GM21381 (cell line): ENCODE data around the gene RIN2.
"Not testable (repeated sequence)": the region's sequence is repeated elsewhere in the genome, so short reads cannot be mapped to it uniquely, and the experiment has no call there.

Experiments
- ATAC-seq: cut with Tn5 transposase; IDR thresholded peaks from one replicate; pipeline ENCODE4 v1.9.1; 2021; ENCODE audit warnings: mild to moderate bottlenecking, moderate library complexity; ENCODE audit not compliant: unreplicated experiment

The RIN2 gene

DNA sequence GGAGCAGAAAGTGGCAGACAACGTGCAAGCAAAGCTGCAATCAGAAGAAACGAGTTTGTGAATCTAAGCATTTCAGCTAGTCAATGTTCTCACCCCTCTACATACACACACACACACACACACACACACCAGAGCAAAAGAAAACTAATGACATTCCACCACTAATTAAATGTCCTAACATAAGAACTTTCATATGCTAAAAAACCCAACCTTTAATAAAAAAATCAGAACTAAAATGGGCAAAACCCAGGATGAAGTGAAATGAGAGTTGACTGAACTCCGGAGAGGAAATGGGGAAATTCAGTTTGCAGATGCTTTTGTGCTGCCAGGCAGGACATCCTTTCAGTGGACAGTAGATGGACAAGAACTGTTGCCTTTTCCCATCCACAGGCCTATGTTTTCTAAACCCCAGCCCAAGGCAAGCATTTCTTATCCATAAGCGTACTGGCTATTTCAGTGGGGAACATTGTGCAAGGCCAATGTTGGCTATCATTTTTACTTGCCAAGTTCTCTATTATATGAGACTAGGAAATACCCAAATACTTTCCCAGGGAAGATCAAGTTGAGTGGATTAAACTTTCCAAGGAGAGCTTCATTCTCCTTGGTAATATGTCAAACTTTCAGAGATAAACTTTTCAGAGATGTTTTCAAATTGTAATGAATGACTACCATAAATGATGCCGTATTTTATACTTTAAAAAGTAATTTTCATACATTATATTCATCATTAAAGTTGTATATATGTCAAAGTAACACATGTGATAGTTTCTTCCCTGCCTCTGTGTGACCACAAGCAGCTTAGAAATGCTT, 27.3 kb downstream of the RIN2 start:
- ATAC-seq: no peak

GRCh38 chr20:19785983-19786285, 27.9 kb downstream of the RIN2 start:
- no peak for ATAC-seq

DNA sequence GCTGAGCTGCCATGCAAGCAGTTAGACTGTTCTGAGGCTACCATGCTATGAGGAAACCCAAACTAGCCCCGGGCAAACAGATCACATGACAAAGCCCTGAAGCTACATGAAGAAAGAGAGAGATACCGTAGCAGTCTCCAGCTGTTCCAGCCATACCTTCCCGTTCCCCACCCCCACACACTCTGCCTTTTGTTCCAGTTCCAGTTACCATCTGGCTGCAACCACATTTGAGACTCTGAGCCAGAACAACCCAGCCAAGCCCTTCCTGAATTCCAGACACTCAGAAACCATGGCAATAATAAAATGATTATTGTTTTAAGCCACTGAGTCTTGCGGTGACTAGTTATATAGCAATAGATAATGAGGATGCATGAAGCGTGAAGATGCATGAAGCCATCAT, 28.3 kb downstream of the RIN2 start:
- ATAC-seq: no peak

GRCh38 chr20:19787366-19787765, 29.3 kb downstream of the RIN2 start:
- no peak for ATAC-seq

DNA sequence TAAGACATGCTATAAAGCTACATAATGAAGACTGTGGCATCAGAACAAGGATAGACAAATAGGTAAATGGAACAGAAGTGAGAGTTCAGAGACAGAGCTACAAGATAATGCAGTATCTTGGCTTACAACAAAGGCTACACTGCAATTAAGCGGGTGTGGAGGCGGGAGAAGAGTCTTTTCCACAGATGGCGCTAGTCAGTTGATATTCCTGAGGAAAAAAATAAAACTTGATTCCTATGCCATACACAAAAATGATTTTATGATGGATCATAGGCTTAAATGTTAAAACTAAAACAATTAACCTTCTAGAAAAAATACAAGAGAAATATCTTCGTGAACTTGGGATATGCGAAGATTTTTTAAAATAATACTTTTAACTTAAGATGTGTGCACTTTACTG, 31.0 kb downstream of the RIN2 start:
- no peak for ATAC-seq

GRCh38 chr20:19789446-19789845, 31.4 kb downstream of the RIN2 start:
- ATAC-seq: no peak

GRCh38 chr20:19791887-19792286, 33.8 kb downstream of the RIN2 start:
- ATAC-seq: no peak

GRCh38 chr20:19793716-19794115, 35.7 kb downstream of the RIN2 start:
- ATAC-seq: no peak

DNA sequence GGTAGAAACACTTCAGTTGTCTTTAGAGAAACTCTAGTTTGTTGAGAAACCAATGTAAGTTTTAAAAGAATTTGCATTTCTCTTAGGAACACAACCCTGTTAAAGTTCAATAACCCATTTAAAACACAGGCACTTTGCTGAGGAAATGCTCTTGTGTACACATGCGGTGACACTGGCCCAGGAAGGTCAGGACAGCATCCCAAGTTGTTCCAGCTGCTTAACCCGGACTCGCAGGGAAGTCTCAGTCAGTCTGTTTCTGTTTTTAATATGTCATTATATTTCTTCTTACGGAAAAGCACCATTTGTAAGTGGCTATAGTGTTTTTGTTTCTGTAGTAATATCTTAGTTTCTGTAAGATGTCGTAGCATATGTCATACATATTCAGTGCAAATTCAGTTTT, 36.9 kb downstream of the RIN2 start:
- no peak for ATAC-seq

DNA sequence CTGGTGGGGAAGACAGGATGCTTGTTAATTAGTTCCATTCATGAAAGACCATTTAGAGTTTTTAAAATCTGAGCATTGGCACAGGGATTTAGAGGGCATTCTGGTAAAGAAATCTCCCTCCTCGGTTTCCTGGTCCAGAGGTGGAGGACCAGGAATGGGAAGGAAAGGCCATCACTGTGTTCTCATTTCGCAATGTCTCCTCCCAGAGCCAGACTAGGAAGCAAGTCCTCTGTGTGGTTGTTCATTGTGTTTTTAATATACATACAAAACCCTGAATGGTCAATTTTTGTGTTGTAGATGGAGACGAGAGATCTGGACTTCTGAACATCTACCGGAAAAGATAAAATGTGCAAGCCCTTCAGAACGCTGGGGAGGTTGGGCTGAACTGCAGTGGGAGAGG, 41.3 kb downstream of the RIN2 start:
- no peak for ATAC-seq

DNA sequence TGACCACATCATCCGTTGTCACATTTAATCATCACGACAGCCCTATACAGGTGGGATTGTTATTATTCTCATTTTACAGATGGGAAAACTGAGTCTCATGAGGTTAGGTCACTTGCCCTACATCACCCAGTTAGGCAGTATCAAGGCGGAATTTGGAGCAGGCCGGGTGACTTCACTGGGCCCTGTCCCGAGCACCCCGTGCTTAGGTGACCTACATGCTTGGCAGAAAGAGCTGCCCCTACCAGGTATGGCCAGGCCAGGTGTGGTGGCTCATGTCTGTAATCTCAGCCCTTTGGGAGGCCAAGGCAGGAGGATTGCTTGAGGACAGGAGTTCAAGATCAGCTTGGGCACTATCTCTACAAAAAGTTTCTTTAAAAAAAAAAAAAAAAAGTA, 44.0 kb downstream of the RIN2 start:
- ATAC-seq: no peak

- ATAC-seq: no peak
Observed at GRCh38 chr20:19802492-19803158, 44.6 kb downstream of the RIN2 start.

- ATAC-seq: not testable (repeated sequence)
Observed at GRCh38 chr20:19806276-19806675, 48.2 kb downstream of the RIN2 start.

DNA sequence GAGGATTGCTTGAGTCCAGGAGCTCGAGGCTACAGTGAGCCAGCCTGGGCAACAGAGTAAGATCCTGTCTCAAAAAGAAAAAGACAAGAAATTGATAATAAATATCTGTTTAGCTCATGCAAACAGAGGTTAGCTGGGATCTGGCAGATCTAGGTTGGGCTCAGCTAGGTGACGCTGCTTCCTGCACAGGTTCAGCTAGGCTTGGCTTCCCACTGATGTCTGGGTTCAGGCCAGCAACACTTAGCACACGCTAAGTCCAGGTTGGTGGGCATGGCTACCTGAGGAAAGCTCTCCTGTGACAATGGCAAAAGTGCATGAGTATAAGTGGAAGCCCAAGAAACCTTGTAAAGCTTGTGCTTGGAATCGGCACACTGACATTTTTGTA, 48.7 kb downstream of the RIN2 start:
- ATAC-seq: no peak

GRCh38 chr20:19807191-19807945, 49.3 kb downstream of the RIN2 start:
- ATAC-seq: no peak
